T47D (cell line): ENCODE data around the gene CCDC136.

Experiments
- DNase-seq, 2 experiments: peaks; one replicate each; pipeline versions ENCODE4 v3.0.0 to v3.0.0-alpha.2; 2011 to 2012; ENCODE audit warnings: low read depth in 1 of 2, low spot score in 1 of 2
- JUND ChIP-seq: IDR thresholded peaks from 2 replicates; pipeline ENCODE4 v1.6.1; 2012; ENCODE audit warnings: low read depth
- in situ Hi-C: cut with HindIII; loops from 2 replicates; pipeline ENCODE4 v1.10.0; 2016; ENCODE audit warnings: low sequenced_read_pairs, low pct_unique_long_range_greater_than_20kb

The CCDC136 gene

DNA sequence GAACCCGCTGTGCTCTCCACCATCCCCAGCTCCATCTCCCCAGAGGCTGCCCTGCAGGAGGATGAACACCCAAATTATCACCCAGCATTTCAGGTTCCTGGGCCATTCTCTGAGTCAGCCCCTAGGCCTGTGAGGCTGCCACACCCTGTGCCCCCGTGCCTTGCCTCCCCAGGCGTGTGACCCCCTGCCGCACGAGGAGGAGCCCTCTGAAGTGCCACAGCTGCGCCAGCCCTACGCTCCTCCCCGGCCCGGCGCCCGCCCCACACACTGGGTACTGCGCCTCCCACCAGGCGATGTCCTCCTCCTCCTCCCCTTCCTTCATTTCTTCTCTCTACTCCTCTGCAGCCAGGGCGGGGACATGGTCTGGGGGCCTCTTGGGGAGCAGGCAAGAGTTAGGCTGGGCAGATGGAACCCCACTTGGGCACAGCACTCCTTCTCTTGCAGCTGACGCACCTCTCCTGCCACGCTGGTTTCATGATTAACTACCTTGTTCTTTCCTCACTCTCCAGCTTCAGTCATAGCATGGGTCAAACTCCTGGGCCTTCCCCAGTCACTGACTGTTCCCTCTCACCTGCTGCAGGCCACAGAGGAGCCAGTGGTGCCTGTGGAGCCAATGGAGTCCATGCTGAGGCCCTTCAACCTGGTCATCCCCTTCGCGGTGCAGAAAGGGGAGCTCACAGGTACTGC, 58.2 kb downstream of the CCDC136 start:
- no peak for DNase-seq
- in situ Hi-C loops: no loop called here

DNA sequence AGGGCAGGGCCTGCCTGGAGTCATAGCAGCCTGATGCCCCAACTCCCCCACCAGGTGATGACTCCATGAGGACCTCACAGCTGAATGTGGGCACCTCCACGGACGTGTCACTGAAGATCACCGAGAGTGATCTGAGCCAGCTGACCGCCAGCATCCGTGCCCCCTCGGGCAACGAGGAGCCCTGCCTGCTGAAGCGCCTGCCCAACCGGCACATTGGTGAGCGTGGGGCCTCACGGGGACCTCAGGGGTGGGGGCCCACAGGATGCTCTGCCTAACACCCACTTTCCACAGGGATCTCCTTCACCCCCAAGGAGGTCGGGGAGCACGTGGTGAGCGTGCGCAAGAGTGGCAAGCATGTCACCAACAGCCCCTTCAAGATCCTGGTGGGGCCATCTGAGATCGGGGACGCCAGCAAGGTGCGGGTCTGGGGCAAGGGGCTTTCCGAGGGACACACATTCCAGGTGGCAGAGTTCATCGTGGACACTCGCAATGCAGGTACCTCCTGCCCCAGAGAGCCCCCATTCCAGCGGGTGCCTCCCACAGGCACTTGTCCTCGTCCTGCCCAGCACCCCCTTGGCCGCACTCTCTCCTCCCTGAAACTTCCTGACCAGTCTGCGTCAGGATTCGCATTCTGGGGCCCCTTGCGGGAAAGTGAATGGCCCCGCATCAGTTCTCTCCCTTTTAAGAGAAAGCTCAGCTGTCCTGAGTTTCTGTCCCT, 60.9 kb downstream of the CCDC136 start:
- no peak for DNase-seq
- TF ChIP-seq JUND: no peak
- in situ Hi-C loops: no loop called here

More for the DNA sequence above, 58.2 kb downstream of the CCDC136 start:
- no peak for TF ChIP-seq JUND

DNA sequence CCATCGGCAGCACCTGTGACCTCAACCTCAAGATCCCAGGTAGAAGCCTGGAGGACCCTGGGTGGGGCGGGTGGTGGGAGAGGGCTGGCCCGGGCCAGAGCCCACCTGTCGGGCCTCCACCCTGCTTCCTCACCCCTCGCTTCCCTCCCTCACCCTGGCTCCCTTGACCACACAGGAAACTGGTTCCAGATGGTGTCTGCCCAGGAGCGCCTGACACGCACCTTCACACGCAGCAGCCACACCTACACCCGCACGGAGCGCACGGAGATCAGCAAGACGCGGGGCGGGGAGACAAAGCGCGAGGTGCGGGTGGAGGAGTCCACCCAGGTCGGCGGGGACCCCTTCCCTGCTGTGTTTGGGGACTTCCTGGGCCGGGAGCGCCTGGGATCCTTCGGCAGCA, 62.0 kb downstream of the CCDC136 start:
- TF ChIP-seq JUND: no peak
- in situ Hi-C loops: no loop called here
- no peak for DNase-seq

DNA sequence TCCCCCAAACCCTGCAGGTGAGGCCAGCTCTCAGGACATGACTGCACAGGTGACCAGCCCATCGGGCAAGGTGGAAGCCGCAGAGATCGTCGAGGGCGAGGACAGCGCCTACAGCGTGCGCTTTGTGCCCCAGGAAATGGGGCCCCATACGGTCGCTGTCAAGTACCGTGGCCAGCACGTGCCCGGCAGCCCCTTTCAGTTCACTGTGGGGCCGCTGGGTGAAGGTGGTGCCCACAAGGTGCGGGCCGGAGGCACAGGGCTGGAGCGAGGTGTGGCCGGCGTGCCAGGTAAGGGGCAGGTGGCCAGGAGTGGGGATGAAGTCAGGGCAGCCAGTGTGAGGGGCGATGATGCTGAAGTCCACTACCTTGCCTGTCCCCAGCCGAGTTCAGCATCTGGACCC, 62.6 kb downstream of the CCDC136 start:
- in situ Hi-C loops: no loop called here
- DNase-seq: no peak
- no peak for TF ChIP-seq JUND

DNA sequence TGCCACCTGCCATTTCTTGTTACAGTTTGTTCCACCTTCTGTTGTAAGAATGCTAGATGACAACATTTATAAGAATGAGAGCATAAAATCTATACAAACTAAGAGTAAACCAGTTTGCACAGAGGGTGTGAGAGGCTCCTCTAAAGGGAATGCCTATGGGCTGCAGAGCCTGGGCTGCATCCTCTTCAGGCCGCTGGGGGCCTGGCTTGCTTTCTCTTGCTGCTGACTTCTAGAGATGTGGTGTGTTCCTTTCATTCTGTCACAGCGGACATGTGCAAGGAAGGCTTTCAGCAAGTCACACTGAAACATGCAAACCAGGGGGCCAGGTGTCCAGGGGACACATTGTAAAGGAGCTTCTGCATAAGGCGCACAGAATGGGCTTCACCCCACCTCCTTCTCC, 63.8 kb downstream of the CCDC136 start:
- in situ Hi-C loops: no loop called here
- no peak for DNase-seq
- no peak for TF ChIP-seq JUND

DNA sequence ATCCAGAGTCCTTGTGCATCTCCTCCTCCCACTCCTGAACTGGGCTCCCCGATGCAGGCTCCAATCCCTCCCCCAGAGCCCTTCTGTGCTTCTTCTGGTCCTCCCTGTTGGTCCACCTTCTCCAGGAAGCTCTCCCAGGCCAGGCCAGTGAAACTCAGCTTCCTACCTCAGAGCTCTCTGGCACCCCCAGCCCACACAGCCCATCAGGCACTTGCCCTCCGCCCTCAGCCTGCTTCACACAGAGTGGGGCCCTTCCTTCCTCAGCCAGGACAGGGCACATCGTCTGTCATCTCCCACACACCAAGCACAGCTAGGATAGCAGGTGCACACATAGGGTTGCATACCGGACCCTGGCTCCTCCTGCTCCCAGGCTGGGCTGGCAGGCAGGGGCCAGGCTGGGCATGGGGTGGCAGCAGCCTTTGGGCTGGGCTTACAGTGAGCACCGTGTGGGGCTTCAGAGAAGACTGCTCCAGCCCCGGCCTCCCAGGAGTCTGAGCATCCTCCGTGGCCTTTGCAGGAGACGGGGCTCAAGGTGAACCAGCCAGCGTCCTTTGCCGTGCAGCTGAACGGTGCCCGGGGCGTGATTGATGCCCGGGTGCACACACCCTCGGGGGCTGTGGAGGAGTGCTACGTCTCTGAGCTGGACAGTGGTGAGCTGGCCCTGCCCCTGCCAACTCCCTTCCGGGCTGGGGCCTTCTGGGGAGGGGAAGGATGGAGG, 64.4 kb downstream of the CCDC136 start:
- TF ChIP-seq JUND: no peak
- in situ Hi-C loops: no loop called here
- no peak for DNase-seq

DNA sequence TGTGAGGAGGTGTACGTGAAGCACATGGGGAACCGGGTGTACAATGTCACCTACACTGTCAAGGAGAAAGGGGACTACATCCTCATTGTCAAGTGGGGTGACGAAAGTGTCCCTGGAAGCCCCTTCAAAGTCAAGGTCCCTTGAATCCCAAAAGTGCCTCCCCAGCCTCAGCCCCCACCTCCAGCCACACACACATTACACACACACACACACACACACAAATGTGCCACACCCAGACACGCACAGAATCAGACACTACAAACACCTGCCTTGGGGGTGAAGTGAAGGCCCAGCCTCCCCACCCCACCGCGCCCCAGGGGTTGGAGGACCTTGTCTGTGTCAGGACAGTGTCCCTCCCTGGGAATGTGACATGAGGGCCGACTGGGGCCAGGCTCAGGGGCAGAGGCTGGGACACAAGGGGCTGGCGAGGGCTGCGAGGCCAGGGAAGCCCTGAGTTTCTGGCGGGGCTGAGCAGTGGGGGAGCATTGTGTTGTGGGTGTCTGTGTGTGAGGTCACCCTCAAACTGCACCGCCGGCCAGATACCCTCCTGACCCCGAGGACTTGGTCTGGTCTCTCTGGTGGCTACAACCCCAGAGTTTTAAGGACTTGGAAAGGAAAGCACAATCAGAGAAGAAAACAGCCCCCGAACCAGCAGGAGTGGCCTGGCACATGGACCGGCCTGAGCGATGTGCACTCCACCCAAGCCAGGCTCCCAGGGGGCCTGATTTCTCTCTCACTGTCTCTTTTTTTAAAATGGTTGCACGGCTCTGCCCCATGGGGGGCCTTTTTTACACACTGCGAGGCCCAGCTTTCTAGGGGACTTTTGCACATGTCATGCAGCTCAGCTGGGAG, 66.8 kb downstream of the CCDC136 start:
- in situ Hi-C loops: no loop called here
- no peak for DNase-seq
- TF ChIP-seq JUND: no peak

DNA sequence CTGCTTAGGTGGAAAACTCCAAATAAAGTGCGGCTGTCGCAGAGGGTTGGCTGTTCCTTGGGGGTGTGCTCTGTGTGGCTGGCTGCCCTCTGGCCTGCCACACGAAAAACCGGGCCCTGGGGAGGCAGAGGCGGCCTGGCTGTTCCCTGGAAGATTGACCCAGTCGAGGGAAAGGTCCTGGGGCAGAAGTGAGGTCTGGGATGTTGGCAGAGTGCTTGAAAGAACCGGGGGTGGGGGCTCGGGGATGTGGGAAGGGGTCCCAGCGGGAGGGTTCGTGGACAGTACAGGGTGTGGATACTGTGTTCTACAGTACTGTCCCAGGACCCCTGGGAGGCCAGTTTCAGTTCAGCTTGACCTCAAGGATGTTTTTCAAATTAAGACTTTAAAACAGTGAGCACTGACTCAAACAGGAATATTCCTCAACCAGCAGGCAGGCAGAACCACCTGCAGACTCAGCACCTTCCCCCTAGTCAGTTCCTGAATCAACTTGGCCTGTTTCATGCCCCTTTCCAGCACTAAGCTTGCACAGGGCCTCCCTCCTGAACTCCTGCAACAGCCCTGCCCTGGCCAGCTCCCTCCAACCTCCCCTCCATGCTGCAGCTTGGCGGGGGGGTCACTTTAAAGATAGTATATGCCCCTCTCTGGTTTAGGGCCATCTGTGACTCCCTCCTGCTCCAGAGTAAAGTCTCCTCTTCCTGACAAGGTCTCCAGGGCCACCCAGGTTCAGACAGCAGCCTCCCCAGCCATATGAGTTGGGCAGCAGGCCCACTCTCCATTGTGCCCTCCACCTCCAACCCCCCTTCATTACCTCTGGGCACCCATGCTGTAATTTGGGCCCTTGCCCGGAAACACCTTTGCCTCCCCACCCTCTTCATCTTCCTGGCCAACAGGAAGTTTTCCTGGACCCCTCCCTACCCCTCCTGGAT, 67.7 kb downstream of the CCDC136 start:
- in situ Hi-C loops: no loop called here
- no peak for DNase-seq
- TF ChIP-seq JUND: no peak

DNA sequence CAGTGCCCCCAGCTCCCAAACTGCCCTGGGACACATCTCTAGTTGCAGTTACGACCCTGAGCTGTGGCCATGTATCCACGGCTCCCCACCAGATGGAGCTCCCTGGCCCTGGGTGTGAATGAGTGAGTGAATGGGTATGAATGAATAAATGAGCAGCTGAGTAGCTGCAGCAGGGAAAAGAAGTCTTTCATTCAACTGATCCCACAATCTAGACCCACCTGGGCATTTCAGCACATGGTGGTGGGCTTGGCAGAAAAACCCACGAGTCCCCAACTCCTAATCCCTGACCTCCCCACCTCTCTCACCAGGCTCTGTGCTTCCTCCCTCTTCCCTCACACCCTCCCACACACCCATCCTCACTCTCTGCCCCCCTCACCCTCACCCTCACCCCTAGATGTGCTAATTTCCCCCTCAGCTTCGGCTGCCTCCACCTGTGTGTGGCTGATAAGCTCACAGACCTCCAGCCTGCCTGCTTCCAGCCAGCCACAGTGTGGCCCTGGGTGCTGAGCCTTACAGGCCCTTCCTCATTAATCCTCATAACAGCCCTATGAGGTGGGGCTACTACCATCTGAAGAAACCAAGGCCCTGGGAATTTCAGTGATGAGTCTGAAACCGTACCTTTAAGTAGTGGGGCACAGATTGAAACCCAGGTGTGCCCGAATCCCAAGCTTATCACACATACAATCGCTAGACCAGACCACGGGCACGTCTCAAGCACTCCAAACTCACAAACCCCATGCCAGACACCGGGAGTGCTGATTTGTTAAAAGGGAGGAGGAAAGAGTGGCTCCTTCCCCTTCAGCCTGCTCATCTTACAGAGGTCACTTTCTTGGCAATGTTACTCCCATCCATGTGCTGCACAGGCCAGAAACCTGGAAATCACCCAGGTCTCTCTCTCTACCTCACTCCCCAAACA, 68.6 kb downstream of the CCDC136 start:
- no peak for TF ChIP-seq JUND
- in situ Hi-C loops: no loop called here
- DNase-seq: peak in 1 of 2 experiments; percentile 17

DNA sequence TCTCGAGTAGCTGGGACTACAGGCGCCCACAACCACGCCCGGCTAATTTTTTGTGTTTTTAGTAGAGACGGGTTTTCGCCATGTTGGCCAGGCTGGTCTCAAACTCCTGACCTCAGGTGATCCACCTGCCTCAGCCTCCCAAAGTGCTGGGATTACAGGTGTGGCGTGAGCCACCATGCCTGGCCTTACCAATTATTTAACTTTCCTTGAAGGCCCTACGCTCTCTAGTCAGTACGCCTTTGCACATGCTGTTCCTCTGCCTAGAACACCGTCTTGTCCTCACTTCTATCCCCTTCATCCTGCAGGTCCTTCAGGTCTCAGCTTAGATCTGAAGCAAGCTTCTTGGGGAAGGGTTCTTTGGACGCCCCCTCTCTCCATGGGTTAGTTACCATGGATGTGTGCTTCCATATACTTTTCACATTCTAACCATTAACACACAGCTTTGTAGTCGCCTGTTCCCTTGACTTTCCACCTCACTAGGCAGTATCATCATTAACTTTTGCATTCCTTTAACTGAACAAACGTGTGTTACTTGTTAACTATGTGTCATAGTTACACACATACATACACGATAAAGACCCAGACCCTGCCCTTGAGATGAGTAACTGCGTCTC, 70.3 kb downstream of the CCDC136 start:
- no peak for DNase-seq
- in situ Hi-C loops: no loop called here

More for the DNA sequence above, 70.3 kb downstream of the CCDC136 start:
- no peak for TF ChIP-seq JUND
